ENCODE data around the gene ITGB1BP1. TPM values are rescaled to one million over a fixed set of nuclear protein-coding genes. Genes with fewer than 3 reads are reported as not detected.

The ITGB1BP1 gene
- polyA plus RNA-seq, 1 experiment, result 50.7 TPM

- TF ChIP-seq, protein P1, sequence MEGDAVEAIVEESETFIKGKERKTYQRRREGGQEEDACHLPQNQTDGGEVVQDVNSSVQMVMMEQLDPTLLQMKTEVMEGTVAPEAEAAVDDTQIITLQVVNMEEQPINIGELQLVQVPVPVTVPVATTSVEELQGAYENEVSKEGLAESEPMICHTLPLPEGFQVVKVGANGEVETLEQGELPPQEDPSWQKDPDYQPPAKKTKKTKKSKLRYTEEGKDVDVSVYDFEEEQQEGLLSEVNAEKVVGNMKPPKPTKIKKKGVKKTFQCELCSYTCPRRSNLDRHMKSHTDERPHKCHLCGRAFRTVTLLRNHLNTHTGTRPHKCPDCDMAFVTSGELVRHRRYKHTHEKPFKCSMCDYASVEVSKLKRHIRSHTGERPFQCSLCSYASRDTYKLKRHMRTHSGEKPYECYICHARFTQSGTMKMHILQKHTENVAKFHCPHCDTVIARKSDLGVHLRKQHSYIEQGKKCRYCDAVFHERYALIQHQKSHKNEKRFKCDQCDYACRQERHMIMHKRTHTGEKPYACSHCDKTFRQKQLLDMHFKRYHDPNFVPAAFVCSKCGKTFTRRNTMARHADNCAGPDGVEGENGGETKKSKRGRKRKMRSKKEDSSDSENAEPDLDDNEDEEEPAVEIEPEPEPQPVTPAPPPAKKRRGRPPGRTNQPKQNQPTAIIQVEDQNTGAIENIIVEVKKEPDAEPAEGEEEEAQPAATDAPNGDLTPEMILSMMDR (IDR thresholded peaks at IDR 0.05; ENCODE audit: insufficient read depth, low read depth, low read length), result no peak
- ChIA-PET CTCF (interaction anchor here (0.6 to 1.2 kb wide), 3 partner anchors 18 to 251 kb away, joined by 3 to 5 read pairs (median 3); no protein-coding TSS in a partner anchor), POLR2A (no interaction called here)
- Histone ChIP-seq H3K36me3 (ENCODE audit: control insufficient read depth, insufficient read depth, low read length) (peaks cover 18% of the 10 kb centered on the region), H3K27me3 (ENCODE audit: control insufficient read depth, insufficient read depth, low read length) (no peaks in the 10 kb centered on the region), H3K4me3 (ENCODE audit: low read depth, low read length) (no peak overlapping the region)
- no peak for DNase-seq (ENCODE audit: low read depth)
Measured at GRCh38 chr2:9392898-9393765, 30.2 kb downstream of the ITGB1BP1 start.

- TF ChIP-seq, protein P1 (IDR thresholded peaks at IDR 0.05; ENCODE audit: insufficient read depth, low read depth, low read length), result no peak
- Histone ChIP-seq H3K4me3 (ENCODE audit: low read depth, low read length) (no peak overlapping the region), H3K36me3 (ENCODE audit: control insufficient read depth, insufficient read depth, low read length) (peaks cover 21% of the 10 kb centered on the region), H3K27me3 (ENCODE audit: control insufficient read depth, insufficient read depth, low read length) (no peaks in the 10 kb centered on the region)
- ChIA-PET POLR2A (no interaction called here), CTCF (interaction anchor here (1.2 kb wide), 1 partner anchor 250 kb away, joined by 5 read pairs; no protein-coding TSS in a partner anchor)
- DNase-seq (ENCODE audit: low read depth), result no peak
Measured at GRCh38 chr2:9391961-9392720, 31.2 kb downstream of the ITGB1BP1 start.

DNA sequence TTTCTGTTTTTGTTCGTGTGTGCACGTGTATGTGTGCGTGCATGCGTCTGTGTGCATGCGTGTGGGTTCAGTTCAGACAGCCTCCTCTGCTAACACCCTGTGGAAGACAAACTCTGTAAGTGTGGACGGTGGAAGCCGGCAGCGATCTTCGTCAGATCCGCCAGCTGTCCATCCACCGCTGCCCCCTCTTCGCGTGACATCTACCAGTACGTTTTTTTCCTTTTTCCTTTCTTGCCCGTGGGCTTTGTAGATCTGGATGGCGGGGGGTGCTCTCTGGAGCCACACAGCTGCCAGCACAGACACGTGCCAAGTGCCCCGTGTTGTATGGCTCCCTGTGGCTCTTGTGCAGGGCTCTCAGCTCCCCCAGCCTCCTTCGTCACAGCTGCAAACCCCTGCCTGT is 32.3 kb downstream of the ITGB1BP1 start:
- H3K4me3 ChIP-seq (ENCODE audit: low read depth, low read length), result no peak overlapping the region
- TF ChIP-seq, protein P1 (IDR thresholded peaks at IDR 0.05; ENCODE audit: insufficient read depth, low read depth, low read length), result no peak
- no peak for DNase-seq (ENCODE audit: low read depth)
- H3K36me3 ChIP-seq (ENCODE audit: control insufficient read depth, insufficient read depth, low read length), result peaks cover 17% of the 10 kb centered on the region
- H3K27me3 ChIP-seq (ENCODE audit: control insufficient read depth, insufficient read depth, low read length), result no peaks in the 10 kb centered on the region
- ChIA-PET CTCF (no interaction called here), POLR2A (no interaction called here)

- no peak for DNase-seq (ENCODE audit: low read depth)
- POLR2A ChIA-PET, result no interaction called here
Measured at GRCh38 chr2:9390151-9390850, 33.0 kb downstream of the ITGB1BP1 start.

More at GRCh38 chr2:9390151-9390850, 33.0 kb downstream of the ITGB1BP1 start:
- no peaks in the 10 kb centered on the region for H3K27me3 ChIP-seq (ENCODE audit: control insufficient read depth, insufficient read depth, low read length)
- H3K36me3 ChIP-seq (ENCODE audit: control insufficient read depth, insufficient read depth, low read length), result peaks cover 17% of the 10 kb centered on the region
- TF ChIP-seq, protein P1 (IDR thresholded peaks at IDR 0.05; ENCODE audit: insufficient read depth, low read depth, low read length), result no peak
- CTCF ChIA-PET, result no interaction called here
- H3K4me3 ChIP-seq (ENCODE audit: low read depth, low read length), result no peak overlapping the region

All from BJ (cell line).